ENCODE measurements around the gene SCARF2. TPM values are rescaled to one million over a fixed set of nuclear protein-coding genes. Genes with fewer than 3 reads are reported as not detected.
A peak's percentile ranks its signal among the peaks of the same experiment; 100 is the strongest.

SCARF2 gene
- total and polyA plus RNA-seq, 2 donors from 2014 or later: 5.0 to 12.3 TPM

DNA sequence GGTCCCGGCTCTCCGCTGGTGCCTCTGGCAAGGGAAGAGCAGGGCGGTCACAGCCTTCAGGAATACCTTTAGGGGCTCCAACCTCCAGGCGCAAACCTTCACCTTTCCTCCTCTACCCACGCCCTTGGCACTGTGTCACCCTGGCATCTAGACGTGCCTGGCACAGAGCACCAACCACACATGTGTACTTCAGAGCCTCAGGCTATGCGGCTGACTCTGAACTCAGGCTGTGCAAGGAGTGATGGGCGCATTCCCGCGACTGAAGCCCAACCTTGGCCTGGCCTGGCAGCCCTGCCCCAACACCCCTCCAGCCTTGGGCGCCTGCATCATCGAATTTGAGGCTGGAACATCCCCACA is 11.4 kb downstream of the SCARF2 start:
- H3K9ac ChIP-seq (ENCODE audit: low read length in 3 of 3): no peak overlapping the region
- peaks cover 0 to 4% (median 0%) of the 10 kb centered on the region in 3 donors for H3K36me3 ChIP-seq (ENCODE audit: control insufficient read depth in 2 of 3, insufficient read depth in 3 of 3, low read length in 3 of 3)
- DNase-seq: peak in 1 of 5 donors; percentile 59
- FAIRE-seq: no peak
- no peaks in the 10 kb centered on the region for H3K9me3 ChIP-seq (ENCODE audit: control insufficient read depth in 2 of 3, insufficient read depth in 1 of 3, low read length in 3 of 3)
- H3K4me3 ChIP-seq (ENCODE audit: low read length in 3 of 3): no peak overlapping the region
- peaks cover 0 to 12% (median 0%) of the 10 kb centered on the region in 3 donors for H3K4me1 ChIP-seq (ENCODE audit: control insufficient read depth in 2 of 3, insufficient read depth in 2 of 3, low read depth in 1 of 3, low read length in 3 of 3)
- no peak for TF ChIP-seq CTCF (IDR thresholded peaks at IDR 0.05; ENCODE audit: borderline replicate concordance, extremely low read depth, insufficient read depth)
- peaks cover 7% of the 10 kb centered on the region for H3K27me3 ChIP-seq (ENCODE audit: control insufficient read depth, insufficient read depth, low read length)
- intact Hi-C loops (cut with DNase I): no loop called here
- H3K27ac ChIP-seq (ENCODE audit: low read depth in 2 of 2, low read length in 2 of 2): no peak overlapping the region

DNA sequence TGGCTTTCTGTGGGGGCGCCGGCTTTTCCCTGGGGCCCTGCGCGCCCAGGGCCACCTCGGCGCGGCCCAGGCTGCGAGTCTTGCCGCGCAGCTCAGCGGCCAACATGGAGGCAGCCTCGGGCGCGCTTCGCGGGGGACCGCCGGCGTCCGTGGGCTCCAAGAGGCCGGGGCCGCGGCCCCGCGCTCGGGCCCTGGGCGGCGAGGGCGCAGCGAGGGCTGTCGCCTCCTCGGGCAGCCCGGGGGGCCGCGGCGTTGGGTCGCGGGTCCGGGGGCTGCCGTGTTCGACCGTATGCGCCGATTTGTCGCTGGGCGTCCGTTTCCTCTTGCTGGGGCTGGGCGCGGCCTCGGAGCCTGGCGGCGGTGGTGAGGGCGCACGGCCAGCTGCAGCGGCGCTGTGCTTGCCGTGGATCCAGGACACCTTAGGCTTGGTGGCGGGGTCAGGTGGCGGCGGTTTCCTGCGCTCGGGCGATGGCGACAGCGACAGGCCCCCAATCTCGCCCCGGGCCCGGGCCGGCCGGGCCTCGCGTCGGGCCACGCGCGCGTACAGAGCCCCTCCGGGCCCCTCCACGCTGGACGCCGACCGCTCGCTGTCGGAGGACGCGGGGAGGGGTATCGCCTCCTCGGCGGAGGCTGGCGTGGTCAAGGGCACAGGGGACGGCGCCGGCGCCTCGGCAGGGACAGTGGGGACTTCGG is 11.9 kb downstream of the SCARF2 start:
- H3K36me3 ChIP-seq (ENCODE audit: control insufficient read depth in 2 of 3, insufficient read depth in 3 of 3, low read length in 3 of 3): peaks cover 0 to 4% (median 0%) of the 10 kb centered on the region in 3 donors
- peaks cover 0 to 7% (median 0%) of the 10 kb centered on the region in 3 donors for H3K4me1 ChIP-seq (ENCODE audit: control insufficient read depth in 2 of 3, insufficient read depth in 2 of 3, low read depth in 1 of 3, low read length in 3 of 3)
- H3K9ac ChIP-seq (ENCODE audit: low read length in 3 of 3): no peak overlapping the region
- no peak overlapping the region for H3K4me3 ChIP-seq (ENCODE audit: low read length in 3 of 3)
- intact Hi-C loops (cut with DNase I): no loop called here
- peaks cover 7% of the 10 kb centered on the region for H3K27me3 ChIP-seq (ENCODE audit: control insufficient read depth, insufficient read depth, low read length)
- no peak overlapping the region for H3K27ac ChIP-seq (ENCODE audit: low read depth in 2 of 2, low read length in 2 of 2)
- DNase-seq: peak in 2 of 5 donors; percentile 28 to 70
- no peaks in the 10 kb centered on the region for H3K9me3 ChIP-seq (ENCODE audit: control insufficient read depth in 2 of 3, insufficient read depth in 1 of 3, low read length in 3 of 3)
- TF ChIP-seq CTCF (IDR thresholded peaks at IDR 0.05; ENCODE audit: borderline replicate concordance, extremely low read depth, insufficient read depth): no peak
- FAIRE-seq: no peak

GRCh38 chr22:20424932-20425565 is 12.6 kb downstream of the SCARF2 start:
- Histone ChIP-seq H3K9me3 (ENCODE audit: control insufficient read depth in 2 of 3, insufficient read depth in 1 of 3, low read length in 3 of 3) (no peaks in the 10 kb centered on the region), H3K4me1 (ENCODE audit: control insufficient read depth in 2 of 3, insufficient read depth in 2 of 3, low read depth in 1 of 3, low read length in 3 of 3) (peaks cover 0 to 5% (median 0%) of the 10 kb centered on the region in 3 donors), H3K27me3 (ENCODE audit: control insufficient read depth, insufficient read depth, low read length) (peaks cover 2% of the 10 kb centered on the region), H3K36me3 (ENCODE audit: control insufficient read depth in 2 of 3, insufficient read depth in 3 of 3, low read length in 3 of 3) (peaks cover 0 to 4% (median 0%) of the 10 kb centered on the region in 3 donors), H3K4me3 (ENCODE audit: low read length in 3 of 3) (no peak overlapping the region), H3K27ac (ENCODE audit: low read depth in 2 of 2, low read length in 2 of 2) (peak overlapping the region in 1 of 2 donors; percentile 22), H3K9ac (ENCODE audit: low read length in 3 of 3) (no peak overlapping the region)
- no peak for TF ChIP-seq CTCF (IDR thresholded peaks at IDR 0.05; ENCODE audit: borderline replicate concordance, extremely low read depth, insufficient read depth)
- peak in 4 of 5 donors; percentile 72 to 89 (median 84) for DNase-seq
- intact Hi-C loops (cut with DNase I): no loop called here
- FAIRE-seq: no peak

Data from kidney (tissue), 14 donors.